HepG2 (cell line): ENCODE measurements around the gene TSNAXIP1. TPM values are rescaled to one million over a fixed set of nuclear protein-coding genes. Genes with fewer than 3 reads are reported as not detected.

ENCODE experiments used
- ATF1 ChIP-seq: IDR thresholded peaks from 2 replicates; pipeline ENCODE4 v1.6.1; 2016; ENCODE audit warnings: mild to moderate bottlenecking, control low read depth
- GABPA ChIP-seq, 2 experiments: IDR thresholded peaks; 2 replicates each; pipeline ENCODE4 v1.6.1; 2011 to 2016; ENCODE audit warnings: low read depth in 2 of 2, low read length in 1 of 2, missing biosample characterization in 1 of 2, missing genetic modification characterization in 1 of 2
- KLF15 ChIP-seq: sonication (generic); formaldehyde crosslinking; IDR thresholded peaks from 2 replicates; pipeline ENCODE4 v1.8.1; 2023; ENCODE audit warnings: borderline replicate concordance, mild to moderate bottlenecking, inconsistent platforms, missing genetic modification reagents, mixed read lengths
- SNRNP70 ChIP-seq: fragments of 200-400 bp; formaldehyde crosslinking; IDR thresholded peaks from 2 replicates; pipeline ENCODE4 v1.6.1; 2017; ENCODE audit warnings: mild to moderate bottlenecking, low read depth, low read length, moderate library complexity
- THYN1 ChIP-seq: sonication (generic); formaldehyde crosslinking; IDR thresholded peaks from 2 replicates; pipeline ENCODE4 v1.8.1; 2023; ENCODE audit warnings: low read depth, mild to moderate bottlenecking, moderate library complexity, missing genetic modification reagents, borderline replicate concordance
- TOPORS ChIP-seq: sonication (generic); formaldehyde crosslinking; IDR thresholded peaks from 2 replicates; pipeline ENCODE4 v1.8.0; 2023; ENCODE audit warnings: mild to moderate bottlenecking, missing genetic modification reagents
- ZFYVE20 ChIP-seq: sonication (generic); formaldehyde crosslinking; IDR thresholded peaks from 2 replicates; pipeline ENCODE4 v1.8.0; 2023; ENCODE audit warnings: low read depth, mild to moderate bottlenecking, moderate library complexity, missing genetic modification reagents, borderline replicate concordance
- ZNF142 ChIP-seq: sonication (generic); formaldehyde crosslinking; IDR thresholded peaks from 2 replicates; pipeline ENCODE4 v1.4.0; 2020; ENCODE audit warnings: missing genetic modification reagents
- ZNF17 ChIP-seq: sonication (generic); formaldehyde crosslinking; IDR thresholded peaks from 2 replicates; pipeline ENCODE4 v1.5.0; 2020; ENCODE audit warnings: mild to moderate bottlenecking, missing genetic modification reagents
- ZNF275 ChIP-seq: sonication (generic); formaldehyde crosslinking; IDR thresholded peaks from 2 replicates; pipeline ENCODE4 v1.8.0; 2022; ENCODE audit warnings: missing genetic modification reagents, mild to moderate bottlenecking, inconsistent platforms, borderline replicate concordance
- ZNF333 ChIP-seq: sonication (generic); formaldehyde crosslinking; IDR thresholded peaks from 2 replicates; pipeline ENCODE4 v1.4.0; 2020; ENCODE audit warnings: mild to moderate bottlenecking, missing genetic modification reagents, borderline replicate concordance
- ZNF597 ChIP-seq: sonication (generic); formaldehyde crosslinking; IDR thresholded peaks from 2 replicates; pipeline ENCODE4 v1.5.0; 2020; ENCODE audit warnings: missing genetic modification reagents
- polyA plus RNA-seq, 8 experiments: library from polyadenylated mRNA; depleted of rRNA in 3 of 8; stranded (reverse) in 7 of 8; unstranded in 1 of 8; fragments of >200 nt; fragmentation: Illumina TruSeq in 4 of 8; extraction: Trizol in 4 of 8; gene quantifications; 2 replicates each; pipeline versions ENCODE4 v1.2.1 to v1.2.3, GENCODE V29; 2011 to 2016; ENCODE audit warnings: low read depth in 4 of 8, missing spikeins in 1 of 8, mixed read lengths in 1 of 8; ENCODE audit not compliant: insufficient read depth in 1 of 8
- total RNA-seq, 5 experiments: library from RNA; depleted of rRNA; stranded (reverse); fragments of >200 nt; fragmentation: Illumina TruSeq; extraction: Trizol; gene quantifications; 2 replicates each; pipeline ENCODE4 v1.2.3, GENCODE V29; 2016; ENCODE audit warnings: low read depth in 1 of 5
- TF ChIP-seq, protein P1 (sequence below), 2 experiments: IDR thresholded peaks; 2 replicates each; pipeline ENCODE4 v1.6.1; 2011 to 2012; ENCODE audit warnings: low read length in 2 of 2, borderline replicate concordance in 1 of 2, low read depth in 1 of 2, mild to moderate bottlenecking in 1 of 2, moderate library complexity in 1 of 2
- TF ChIP-seq, protein P2 (sequence below): IDR thresholded peaks from 2 replicates; pipeline ENCODE4 v1.6.1; 2016; ENCODE audit warnings: mild to moderate bottlenecking, missing biosample characterization, missing genetic modification reagents

The TSNAXIP1 gene
- total and polyA plus RNA-seq, 2 of the 13 experiments (the other 11 are each of a cell fraction or from before 2014, with no cell fraction given), result 0.37 to 0.86 TPM

- TF ChIP-seq ZNF142 (CRISPR knock-in tag) (peak; percentile 64), ZNF275 (CRISPR knock-in tag) (peak; percentile 50; the same call in 1 of the 2 replicates), GABPA (IDR thresholded peaks at IDR 0.05; ENCODE audit: low read depth, low read length) (no peak), GABPA (CRISPR knock-in tag; IDR thresholded peaks at IDR 0.05; ENCODE audit: low read depth) (peak; percentile 91), ZNF17 (no peak), TOPORS (CRISPR knock-in tag) (peak; percentile 83), ATF1 (peak; percentile 56; the same call in 1 of the 2 replicates), ZNF597 (CRISPR knock-in tag) (peak; percentile 71), SNRNP70 (no peak), THYN1 (CRISPR knock-in tag) (no peak), ZFYVE20 (CRISPR knock-in tag) (no peak), ZNF333 (peak; percentile 89; the same call in 1 of the 2 replicates), KLF15 (peak; percentile 54; the same call in 1 of the 2 replicates)
- TF ChIP-seq, protein P1, sequence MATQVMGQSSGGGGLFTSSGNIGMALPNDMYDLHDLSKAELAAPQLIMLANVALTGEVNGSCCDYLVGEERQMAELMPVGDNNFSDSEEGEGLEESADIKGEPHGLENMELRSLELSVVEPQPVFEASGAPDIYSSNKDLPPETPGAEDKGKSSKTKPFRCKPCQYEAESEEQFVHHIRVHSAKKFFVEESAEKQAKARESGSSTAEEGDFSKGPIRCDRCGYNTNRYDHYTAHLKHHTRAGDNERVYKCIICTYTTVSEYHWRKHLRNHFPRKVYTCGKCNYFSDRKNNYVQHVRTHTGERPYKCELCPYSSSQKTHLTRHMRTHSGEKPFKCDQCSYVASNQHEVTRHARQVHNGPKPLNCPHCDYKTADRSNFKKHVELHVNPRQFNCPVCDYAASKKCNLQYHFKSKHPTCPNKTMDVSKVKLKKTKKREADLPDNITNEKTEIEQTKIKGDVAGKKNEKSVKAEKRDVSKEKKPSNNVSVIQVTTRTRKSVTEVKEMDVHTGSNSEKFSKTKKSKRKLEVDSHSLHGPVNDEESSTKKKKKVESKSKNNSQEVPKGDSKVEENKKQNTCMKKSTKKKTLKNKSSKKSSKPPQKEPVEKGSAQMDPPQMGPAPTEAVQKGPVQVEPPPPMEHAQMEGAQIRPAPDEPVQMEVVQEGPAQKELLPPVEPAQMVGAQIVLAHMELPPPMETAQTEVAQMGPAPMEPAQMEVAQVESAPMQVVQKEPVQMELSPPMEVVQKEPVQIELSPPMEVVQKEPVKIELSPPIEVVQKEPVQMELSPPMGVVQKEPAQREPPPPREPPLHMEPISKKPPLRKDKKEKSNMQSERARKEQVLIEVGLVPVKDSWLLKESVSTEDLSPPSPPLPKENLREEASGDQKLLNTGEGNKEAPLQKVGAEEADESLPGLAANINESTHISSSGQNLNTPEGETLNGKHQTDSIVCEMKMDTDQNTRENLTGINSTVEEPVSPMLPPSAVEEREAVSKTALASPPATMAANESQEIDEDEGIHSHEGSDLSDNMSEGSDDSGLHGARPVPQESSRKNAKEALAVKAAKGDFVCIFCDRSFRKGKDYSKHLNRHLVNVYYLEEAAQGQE (IDR thresholded peaks at IDR 0.05; ENCODE audit: borderline replicate concordance in 1 of 2, low read depth in 1 of 2, low read length in 2 of 2), result peak in 1 of 2 experiments; percentile 60; a peak in 1 of 4 replicates
- TF ChIP-seq, protein P2, sequence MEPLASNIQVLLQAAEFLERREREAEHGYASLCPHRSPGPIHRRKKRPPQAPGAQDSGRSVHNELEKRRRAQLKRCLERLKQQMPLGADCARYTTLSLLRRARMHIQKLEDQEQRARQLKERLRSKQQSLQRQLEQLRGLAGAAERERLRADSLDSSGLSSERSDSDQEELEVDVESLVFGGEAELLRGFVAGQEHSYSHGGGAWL (CRISPR knock-in tag), result peak; percentile 9; the same call in 1 of the 2 replicates
Observed at GRCh38 chr16:67846320-67847063, 39.8 kb downstream of the TSNAXIP1 start, which contains the start of gene NUTF2 (continued).
